Measurements from ENCODE around the gene CRACR2A. TPM values are rescaled to one million over a fixed set of nuclear protein-coding genes. Genes with fewer than 3 reads are reported as not detected.

The CRACR2A gene
- total RNA-seq, 1 donor from 2014 or later: 6.5 TPM

GRCh38 chr12:3698218-3698974 is 54.5 kb downstream of the CRACR2A start:
- H3K9me3 Mint-ChIP-seq (ENCODE audit: unreplicated experiment): no peaks in the 10 kb centered on the region
- DNase-seq (ENCODE audit: low spot score): no peak
- peaks cover 13% of the 10 kb centered on the region for H3K36me3 Mint-ChIP-seq (ENCODE audit: low read depth, unreplicated experiment)
- no peak overlapping the region for H3K4me3 Mint-ChIP-seq (ENCODE audit: unreplicated experiment)
- no peak for TF ChIP-seq CTCF (IDR thresholded peaks at IDR 0.05; ENCODE audit: unreplicated experiment)
- no peak overlapping the region for H3K27ac Mint-ChIP-seq (ENCODE audit: unreplicated experiment)
- H3K4me1 Mint-ChIP-seq (ENCODE audit: unreplicated experiment): no peaks in the 10 kb centered on the region
- H3K27me3 Mint-ChIP-seq (ENCODE audit: unreplicated experiment): no peaks in the 10 kb centered on the region

GRCh38 chr12:3697311-3697870 is 55.5 kb downstream of the CRACR2A start:
- H3K4me1 Mint-ChIP-seq (ENCODE audit: unreplicated experiment): no peaks in the 10 kb centered on the region
- no peak for TF ChIP-seq CTCF (IDR thresholded peaks at IDR 0.05; ENCODE audit: unreplicated experiment)
- no peak overlapping the region for H3K27ac Mint-ChIP-seq (ENCODE audit: unreplicated experiment)
- H3K27me3 Mint-ChIP-seq (ENCODE audit: unreplicated experiment): no peaks in the 10 kb centered on the region
- no peak overlapping the region for H3K4me3 Mint-ChIP-seq (ENCODE audit: unreplicated experiment)
- peaks cover 14% of the 10 kb centered on the region for H3K36me3 Mint-ChIP-seq (ENCODE audit: low read depth, unreplicated experiment)
- DNase-seq (ENCODE audit: low spot score): no peak
- no peaks in the 10 kb centered on the region for H3K9me3 Mint-ChIP-seq (ENCODE audit: unreplicated experiment)

- Mint-ChIP-seq H3K27me3 (ENCODE audit: unreplicated experiment) (no peaks in the 10 kb centered on the region), H3K27ac (ENCODE audit: unreplicated experiment) (no peak overlapping the region), H3K36me3 (ENCODE audit: low read depth, unreplicated experiment) (peaks cover 18% of the 10 kb centered on the region), H3K4me1 (ENCODE audit: unreplicated experiment) (no peaks in the 10 kb centered on the region), H3K4me3 (ENCODE audit: unreplicated experiment) (no peak overlapping the region), H3K9me3 (ENCODE audit: unreplicated experiment) (no peaks in the 10 kb centered on the region)
- TF ChIP-seq CTCF (IDR thresholded peaks at IDR 0.05; ENCODE audit: unreplicated experiment): no peak
- no peak for DNase-seq (ENCODE audit: low spot score)
Measured at GRCh38 chr12:3694673-3695072, 58.2 kb downstream of the CRACR2A start.

GRCh38 chr12:3692616-3693365 is 60.1 kb downstream of the CRACR2A start:
- Mint-ChIP-seq H3K9me3 (ENCODE audit: unreplicated experiment) (no peaks in the 10 kb centered on the region), H3K36me3 (ENCODE audit: low read depth, unreplicated experiment) (peaks cover 18% of the 10 kb centered on the region), H3K4me3 (ENCODE audit: unreplicated experiment) (no peak overlapping the region), H3K27me3 (ENCODE audit: unreplicated experiment) (peaks cover 4% of the 10 kb centered on the region), H3K4me1 (ENCODE audit: unreplicated experiment) (no peaks in the 10 kb centered on the region), H3K27ac (ENCODE audit: unreplicated experiment) (no peak overlapping the region)
- DNase-seq (ENCODE audit: low spot score): no peak
- no peak for TF ChIP-seq CTCF (IDR thresholded peaks at IDR 0.05; ENCODE audit: unreplicated experiment)

GRCh38 chr12:3686463-3686862 is 66.4 kb downstream of the CRACR2A start:
- H3K9me3 Mint-ChIP-seq (ENCODE audit: unreplicated experiment): no peaks in the 10 kb centered on the region
- H3K4me1 Mint-ChIP-seq (ENCODE audit: unreplicated experiment): no peaks in the 10 kb centered on the region
- no peak overlapping the region for H3K27ac Mint-ChIP-seq (ENCODE audit: unreplicated experiment)
- no peak overlapping the region for H3K4me3 Mint-ChIP-seq (ENCODE audit: unreplicated experiment)
- peaks cover 5% of the 10 kb centered on the region for H3K27me3 Mint-ChIP-seq (ENCODE audit: unreplicated experiment)
- no peak for DNase-seq (ENCODE audit: low spot score)
- H3K36me3 Mint-ChIP-seq (ENCODE audit: low read depth, unreplicated experiment): no peaks in the 10 kb centered on the region
- TF ChIP-seq CTCF (IDR thresholded peaks at IDR 0.05; ENCODE audit: unreplicated experiment): no peak

All from endothelial cell (in vitro differentiated cells).